Choroid plexus epithelial cell (primary cell): ENCODE data around the gene PPM1M.

ENCODE experiments used
- DNase-seq: peaks from one replicate; pipeline ENCODE4 v3.0.0-alpha.2; 2010; ENCODE audit warnings: low read depth
- H3K4me3 ChIP-seq: 2 replicates; pipeline ENCODE4 v1.5.1; 2011; ENCODE audit warnings: low read depth, mild to moderate bottlenecking, control low read depth, low read length, moderate library complexity
- CTCF ChIP-seq: conservative IDR thresholded peaks from 2 replicates; pipeline ENCODE4 v1.5.1; 2011; ENCODE audit warnings: low read depth, mild to moderate bottlenecking, control low read depth, inconsistent platforms, low read length, moderate library complexity

PPM1M gene

GRCh38 chr3:52221141-52221562 is 24.4 kb upstream of the PPM1M start:
- TF ChIP-seq CTCF = no peak
- DNase-seq = no peak
- H3K4me3 ChIP-seq = no peak overlapping the region

GRCh38 chr3:52221563-52222318 is 23.8 kb upstream of the PPM1M start:
- no peak overlapping the region for H3K4me3 ChIP-seq
- TF ChIP-seq CTCF = no peak
- DNase-seq = no peak

GRCh38 chr3:52222319-52223221 is 23.0 kb upstream of the PPM1M start:
- no peak for DNase-seq
- TF ChIP-seq CTCF = no peak
- no peak overlapping the region for H3K4me3 ChIP-seq

GRCh38 chr3:52223449-52224408 is 21.8 kb upstream of the PPM1M start:
- no peak for TF ChIP-seq CTCF
- no peak for DNase-seq
- no peak overlapping the region for H3K4me3 ChIP-seq

GRCh38 chr3:52225452-52226228 is 19.9 kb upstream of the PPM1M start, which contains the start of gene TLR9:
Gene TLR9, minus strand, starts transcription at chr3:52225645. Its CDS starts 116 bp downstream, at chr3:52225529.
- DNase-seq = no peak
- no peak for TF ChIP-seq CTCF
- H3K4me3 ChIP-seq = no peak within 1 kb of the TSS
